Activated CD4-positive, CD25-positive, alpha-beta regulatory T cell treated with anti-CD3 and anti-CD28 coated beads, Interleukin-2, amount 50 U/mL, for 24 hours (primary cell): ENCODE results near the gene OTP.
A peak's percentile ranks its signal among the peaks of the same experiment; 100 is the strongest.

ENCODE experiments used
- ATAC-seq, 2 donors: fragments of 150-1000 bp; cut with Tn5 transposase; one replicate each; pipeline ENCODE4 v1.10.0; 2021; ENCODE audit warnings: mild to moderate bottlenecking in 1 of 2, moderate library complexity in 1 of 2

Gene OTP

GRCh38 chr5:77637998-77638762 is at the start of gene OTP:
TSS of gene OTP (minus strand) at chr5:77638713. CDS start at chr5:77638549, 164 bp downstream.
- no peak for ATAC-seq

GRCh38 chr5:77683171-77683732 is 44.7 kb upstream of the OTP start:
- ATAC-seq: no peak

GRCh38 chr5:77670526-77670925 is 32.0 kb upstream of the OTP start:
- ATAC-seq: no peak

- no peak for ATAC-seq
Observed at GRCh38 chr5:77669677-77670076, 31.2 kb upstream of the OTP start.

- ATAC-seq: no peak
Observed at GRCh38 chr5:77663090-77663863, 24.8 kb upstream of the OTP start.

GRCh38 chr5:77662635-77663034 is 24.1 kb upstream of the OTP start:
- ATAC-seq: peak; percentile 56 to 59

GRCh38 chr5:77658662-77659061 is 20.1 kb upstream of the OTP start:
- no peak for ATAC-seq

DNA sequence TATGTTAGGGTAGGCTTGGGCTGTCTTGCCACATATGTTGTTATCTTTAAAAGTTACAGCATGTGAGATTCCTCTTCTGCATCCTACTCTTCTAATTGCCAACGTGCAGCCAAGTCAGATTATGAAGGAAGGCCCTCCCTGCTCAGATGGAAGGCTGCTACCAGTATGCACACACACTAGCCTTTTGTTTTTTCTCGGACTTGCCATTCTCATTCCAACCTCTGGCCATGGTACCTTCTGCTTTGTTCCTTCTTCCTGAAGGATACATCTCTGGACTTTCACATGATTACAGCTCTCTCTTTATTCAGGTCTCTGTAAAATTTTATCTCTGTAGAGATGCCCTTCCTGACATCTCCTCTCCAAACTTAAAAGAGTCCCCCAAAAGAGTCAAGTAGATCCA is 12.8 kb upstream of the OTP start:
- ATAC-seq: no peak

- ATAC-seq: no peak
Observed at GRCh38 chr5:77650686-77651085, 12.2 kb upstream of the OTP start.

DNA sequence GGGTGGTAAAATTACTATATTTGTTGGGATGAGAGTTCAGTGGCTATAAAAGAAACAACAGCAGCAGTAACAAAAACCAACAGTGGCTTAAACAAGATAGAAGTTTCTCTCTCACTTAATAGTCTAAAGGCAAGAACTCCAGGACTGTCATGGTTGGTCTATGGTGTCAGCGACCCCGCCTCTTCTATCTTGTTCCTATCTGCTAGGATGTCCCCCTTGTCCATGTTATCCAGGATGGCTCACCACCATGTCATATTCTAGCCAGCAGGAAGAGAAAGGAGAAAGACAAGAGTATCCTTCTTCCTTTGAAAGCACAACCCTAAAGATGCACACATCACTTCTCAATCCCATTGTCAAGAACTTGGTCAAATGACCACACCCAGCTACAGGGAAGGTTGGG is 11.3 kb upstream of the OTP start:
- ATAC-seq: no peak

DNA sequence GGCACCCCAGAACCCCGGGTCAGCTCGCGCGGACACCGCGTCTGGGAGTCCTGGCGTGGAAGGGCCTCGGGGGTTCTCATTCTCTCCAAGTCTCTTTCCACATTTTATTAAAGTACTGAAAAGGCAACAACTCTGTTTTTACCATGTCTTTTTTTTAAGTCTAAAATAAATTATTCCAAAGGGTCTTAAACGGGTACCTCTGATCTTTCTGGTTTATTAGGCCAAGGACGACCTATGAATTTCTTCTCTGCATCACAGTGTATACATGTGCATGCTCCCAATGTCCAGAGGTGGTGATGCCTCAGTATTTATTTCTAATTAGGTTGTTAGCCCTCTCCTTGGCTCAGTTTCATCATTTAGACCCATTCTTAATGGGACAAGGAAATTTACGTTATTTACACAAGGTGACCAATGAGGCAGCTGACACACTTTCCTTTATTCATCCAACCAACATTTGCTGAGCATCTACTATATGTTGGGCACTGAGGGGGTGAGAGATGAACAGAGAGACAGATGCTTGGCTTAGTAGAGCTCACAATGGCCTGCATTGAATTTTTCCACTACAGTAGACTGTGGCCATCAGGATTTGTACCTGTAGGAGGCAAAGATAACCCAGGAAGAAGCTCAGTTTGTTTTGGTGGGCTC is 7.6 kb upstream of the OTP start:
- no peak for ATAC-seq

GRCh38 chr5:77645158-77645994 is 6.9 kb upstream of the OTP start:
- ATAC-seq: peak; percentile 63 to 80

- ATAC-seq: no peak
Observed at GRCh38 chr5:77644371-77645157, 6.1 kb upstream of the OTP start.

- ATAC-seq: no peak
Observed at GRCh38 chr5:77643654-77644370, 5.3 kb upstream of the OTP start.

DNA sequence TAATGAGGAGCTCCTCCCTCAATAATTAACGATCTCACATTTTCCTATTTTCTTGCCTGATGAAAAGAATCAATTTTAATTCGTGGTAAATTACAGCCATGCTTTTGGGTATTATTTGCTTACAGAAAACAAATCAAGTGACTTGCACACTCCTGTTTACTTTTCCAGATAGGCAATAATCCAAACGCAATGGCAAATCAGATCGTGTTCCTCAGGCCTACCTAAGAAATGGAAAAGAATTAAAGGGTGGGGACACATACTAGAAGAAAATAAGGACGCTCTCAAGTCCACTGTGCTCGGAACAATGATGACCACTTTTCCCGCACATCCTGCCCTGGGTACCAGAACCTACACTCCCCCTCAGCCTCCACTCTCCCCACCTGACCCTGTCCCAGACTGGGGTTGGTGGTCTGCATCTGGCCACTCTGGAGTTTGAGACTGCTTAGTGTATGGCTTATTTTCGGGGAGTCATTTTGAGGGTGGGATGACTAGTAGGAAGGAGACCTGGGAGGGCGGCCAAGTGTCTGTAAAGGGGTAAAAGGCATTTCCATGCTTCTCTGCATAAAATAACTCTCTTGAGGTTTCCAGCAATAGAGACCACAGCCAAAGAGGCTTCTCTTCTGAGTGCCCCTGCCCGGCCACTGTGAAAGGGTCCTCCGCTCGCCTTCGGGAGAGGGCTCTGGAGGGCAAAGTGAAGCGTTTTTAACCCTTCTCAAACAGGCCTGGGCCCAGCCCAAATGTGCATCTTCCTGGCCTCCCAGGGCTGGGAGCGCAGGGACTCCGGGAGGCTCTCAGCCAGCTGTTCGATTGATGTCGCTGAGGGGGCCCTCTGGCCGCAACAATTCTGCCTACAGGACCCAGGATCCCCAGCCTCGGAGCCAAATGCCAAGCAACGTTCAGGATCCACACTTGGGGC is 4.5 kb upstream of the OTP start:
- ATAC-seq: no peak

DNA sequence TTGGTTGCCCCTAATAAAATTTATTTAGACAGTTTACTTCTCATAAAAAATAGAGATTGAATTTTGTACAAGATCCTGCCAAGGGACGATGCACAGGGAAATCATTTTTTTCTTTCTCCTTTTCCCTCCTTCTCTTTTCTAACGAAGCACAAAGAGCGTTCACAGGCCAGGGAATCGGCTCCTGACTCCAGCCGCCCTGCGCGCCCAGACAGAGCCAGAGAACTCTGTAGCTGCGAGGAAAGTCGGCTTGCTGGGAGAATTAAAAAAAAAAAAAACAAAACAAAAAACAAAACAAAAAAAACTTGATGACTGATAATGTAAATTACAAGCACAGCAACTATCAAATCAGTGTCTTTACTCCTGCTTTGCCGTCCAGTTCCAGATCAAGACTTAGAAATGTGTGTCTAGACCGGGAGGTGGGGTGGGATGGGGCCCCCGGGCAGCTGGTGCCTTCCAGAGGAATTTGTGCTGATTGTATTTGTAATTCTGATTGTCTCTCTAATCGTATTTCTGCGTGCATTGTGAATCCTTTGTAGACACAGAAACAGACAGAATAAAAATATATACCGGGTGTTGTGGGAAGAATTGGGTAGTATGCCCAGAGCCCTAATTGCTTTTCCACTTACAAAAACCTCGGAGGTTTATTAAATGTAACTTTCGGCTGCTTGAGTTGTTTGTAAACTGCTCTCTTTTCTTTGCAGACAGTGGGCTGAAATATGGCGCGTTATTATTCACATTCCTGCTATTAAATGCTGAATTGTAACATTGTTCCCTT is 3.6 kb upstream of the OTP start:
- no peak for ATAC-seq

DNA sequence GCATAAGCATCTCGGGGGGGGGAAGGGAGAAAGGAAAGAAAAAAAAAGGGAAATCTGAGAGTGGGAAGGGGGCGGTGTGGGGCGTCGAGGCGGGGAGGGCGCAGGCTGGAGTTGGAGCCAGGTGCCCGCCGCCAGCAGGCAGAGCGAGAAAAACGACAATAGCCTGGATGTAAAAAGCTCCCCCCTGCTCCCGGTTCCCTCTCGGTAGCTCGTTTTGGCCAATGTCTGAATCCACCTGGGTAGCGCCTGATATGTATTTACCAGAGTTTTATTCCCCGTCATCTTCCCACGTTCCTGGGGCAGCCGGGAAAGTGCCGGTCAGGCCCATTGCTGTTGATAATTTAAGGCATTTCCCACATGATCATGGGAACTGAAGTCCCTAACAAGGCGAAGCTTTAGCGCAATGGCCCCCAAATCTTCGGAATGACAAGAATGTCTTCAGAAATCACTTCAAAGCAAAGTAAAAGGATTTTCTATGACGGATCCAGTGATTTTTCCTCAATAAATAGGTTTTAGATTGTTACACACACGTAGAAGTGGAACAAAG is 3.0 kb upstream of the OTP start:
- ATAC-seq: no peak

GRCh38 chr5:77640589-77641396 is 2.3 kb upstream of the OTP start:
- no peak for ATAC-seq
